PC-3 (cell line): ENCODE measurements around the gene CDC16. TPM values are rescaled to one million over a fixed set of nuclear protein-coding genes. Genes with fewer than 3 reads are reported as not detected.

ENCODE experiments used
- ATAC-seq: fragments of 200-7000 bp; cut with Tn5 transposase; 2 replicates; pipeline ENCODE4 v1.9.1; 2020; ENCODE audit warnings: mild to moderate bottlenecking, moderate library complexity
- BruUV-seq: library from RNA; stranded (reverse); fragments of 400-500 nt; replicated peaks from 2 replicates; lab custom pipeline; 2021; lab: Mats Ljungman, UMichigan
- CTCF ChIA-PET: fragments of 300-600 bp; sonication (Branson Sonifier 250); formaldehyde crosslinking; loops from one replicate; lab custom pipeline; 2022; ENCODE audit warnings: antibody characterized with exemption; lab: Charles Lee
- POLR2A ChIA-PET: fragments of 300-600 bp; sonication (Branson Sonifier 250); formaldehyde crosslinking; loops from one replicate; lab custom pipeline; 2022; ENCODE audit warnings: antibody characterized with exemption; ENCODE audit not compliant: unreplicated experiment; lab: Charles Lee
- DNase-seq: peaks from one replicate; pipeline ENCODE4 v3.0.0-alpha.2; 2015
- H2AFZ ChIP-seq: fragments of 300-600 bp; sonication (generic); 2 replicates; pipeline ENCODE4 v1.6.0; 2016; ENCODE audit warnings: antibody characterized with exemption, low read length
- H3F3A ChIP-seq: fragments of 300-600 bp; sonication (generic); one replicate; pipeline ENCODE4 v1.6.0; 2017; ENCODE audit warnings: antibody characterized with exemption, low read length, control low read depth, mild to moderate bottlenecking; ENCODE audit not compliant: unreplicated experiment
- H3K27ac ChIP-seq: fragments of 300-600 bp; sonication (generic); 2 replicates; pipeline ENCODE4 v1.5.1; 2016; ENCODE audit warnings: mild to moderate bottlenecking, low read length
- H3K27me3 ChIP-seq: fragments of 300-600 bp; sonication (generic); 2 replicates; pipeline ENCODE4 v1.6.1; 2016; ENCODE audit warnings: low read length, mixed read lengths
- H3K36me3 ChIP-seq: fragments of 300-600 bp; sonication (generic); 2 replicates; pipeline ENCODE4 v1.6.1; 2016; ENCODE audit warnings: low read depth, mixed run types, low read length, mixed read lengths
- H3K4me1 ChIP-seq: fragments of 300-600 bp; sonication (generic); 2 replicates; pipeline ENCODE4 v1.5.1; 2016; ENCODE audit warnings: low read length; ENCODE audit not compliant: insufficient read depth
- H3K4me2 ChIP-seq: fragments of 300-600 bp; sonication (generic); 2 replicates; pipeline ENCODE4 v1.6.0; 2016; ENCODE audit warnings: low read length
- H3K4me3 ChIP-seq: fragments of 300-600 bp; sonication (generic); 2 replicates; pipeline ENCODE4 v1.5.1; 2016; ENCODE audit warnings: mild to moderate bottlenecking, low read length, mixed read lengths
- H3K79me2 ChIP-seq: fragments of 300-600 bp; sonication (generic); 2 replicates; pipeline ENCODE4 v1.6.1; 2017; ENCODE audit warnings: low read length, mixed read lengths
- H3K9ac ChIP-seq: fragments of 300-600 bp; sonication (generic); 2 replicates; pipeline ENCODE4 v1.6.0; 2016; ENCODE audit warnings: mild to moderate bottlenecking, low read length
- H3K9me2 ChIP-seq: fragments of 300-600 bp; sonication (generic); replicated peaks from 2 replicates; pipeline ENCODE4 v1.6.1; 2016; ENCODE audit warnings: mixed run types, low read length, mixed read lengths
- H3K9me3 ChIP-seq: fragments of 300-600 bp; sonication (generic); 2 replicates; pipeline ENCODE4 v1.6.1; 2016; ENCODE audit warnings: low read length, mixed read lengths
- H4K20me1 ChIP-seq: fragments of 300-600 bp; sonication (generic); 2 replicates; pipeline ENCODE4 v1.6.1; 2016; ENCODE audit warnings: low read length, mixed read lengths
- CTCF ChIP-seq: fragments of 300-600 bp; sonication (generic); conservative IDR thresholded peaks from 2 replicates; pipeline ENCODE4 v1.5.1; 2017; ENCODE audit warnings: antibody characterized with exemption, low read depth, mild to moderate bottlenecking, low read length
- EZH2 ChIP-seq: fragments of 300-600 bp; sonication (generic); IDR thresholded peaks from one replicate; pipeline ENCODE4 v1.6.1; 2017; ENCODE audit warnings: antibody characterized with exemption, mild to moderate bottlenecking, low read length; ENCODE audit not compliant: unreplicated experiment
- EZH2phosphoT487 ChIP-seq: fragments of 300-600 bp; sonication (generic); IDR thresholded peaks from 2 replicates; pipeline ENCODE4 v1.6.1; 2018; ENCODE audit warnings: mild to moderate bottlenecking, antibody characterized with exemption, low read length, borderline replicate concordance
- intact Hi-C: fragments of 100-400 bp; cut with micrococcal nuclease; formaldehyde crosslinking; loops from 2 replicates; pipeline ENCODE4 v1.9.0; 2023
- total RNA-seq: library from RNA; depleted of rRNA; stranded (reverse); fragments of >200 nt; gene quantifications from 2 replicates; pipeline ENCODE4 v1.2.3, GENCODE V29; 2014

Gene CDC16
- total RNA-seq, 1 experiment from 2014 or later, result 16.0 TPM

- CTCF ChIA-PET, result no interaction called here
- no peaks in the 10 kb centered on the region for H3F3A ChIP-seq
- H3K27me3 ChIP-seq, result no peaks in the 10 kb centered on the region
- no peak overlapping the region for H3K4me3 ChIP-seq
- no TSS peak for BruUV-seq
- H4K20me1 ChIP-seq, result no peaks in the 10 kb centered on the region
- TF ChIP-seq EZH2 (no peak), EZH2phosphoT487 (no peak), CTCF (no peak)
- H3K9me3 ChIP-seq, result no peaks in the 10 kb centered on the region
- H3K4me1 ChIP-seq, result no peaks in the 10 kb centered on the region
- POLR2A ChIA-PET, result no interaction called here
- H3K9ac ChIP-seq, result no peak overlapping the region
- ATAC-seq (no peak), DNase-seq (no peak)
- intact Hi-C loops, result no loop called here
- H2AFZ ChIP-seq, result no peak overlapping the region
- no peaks in the 10 kb centered on the region for H3K9me2 ChIP-seq
- H3K27ac ChIP-seq, result no peak overlapping the region
- H3K4me2 ChIP-seq, result no peak overlapping the region
- H3K36me3 ChIP-seq, result peaks cover 24% of the 10 kb centered on the region
- H3K79me2 ChIP-seq, result no peaks in the 10 kb centered on the region
Measured at GRCh38 chr13:114259374-114259773, 24.7 kb downstream of the CDC16 start.

DNA sequence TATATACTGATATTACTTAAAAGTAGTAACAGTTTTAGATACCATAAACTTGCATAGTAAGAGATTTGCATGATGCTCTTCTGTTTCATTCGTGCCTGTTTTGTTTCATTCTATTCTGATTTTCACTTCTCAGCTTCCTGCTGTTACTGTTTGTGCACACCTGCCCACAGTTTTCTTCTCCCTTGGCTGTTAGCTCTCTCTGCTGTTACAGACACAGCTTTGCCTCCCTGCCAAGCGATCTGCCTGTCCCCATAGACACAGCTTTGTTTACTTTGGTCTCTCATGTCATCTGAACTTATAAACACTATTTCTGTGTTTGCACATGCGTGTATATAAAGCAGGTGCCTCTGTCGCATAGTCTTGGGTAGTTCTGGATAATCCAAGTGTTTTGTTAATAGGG lies 25.3 kb downstream of the CDC16 start:
- H3K4me3 ChIP-seq, result no peak overlapping the region
- CTCF ChIA-PET, result no interaction called here
- no peaks in the 10 kb centered on the region for H3K4me1 ChIP-seq
- POLR2A ChIA-PET, result no interaction called here
- no peaks in the 10 kb centered on the region for H3K27me3 ChIP-seq
- no peaks in the 10 kb centered on the region for H4K20me1 ChIP-seq
- no TSS peak for BruUV-seq
- DNase-seq (no peak), ATAC-seq (no peak)
- no peaks in the 10 kb centered on the region for H3K79me2 ChIP-seq
- intact Hi-C loops, result no loop called here
- TF ChIP-seq EZH2 (no peak), EZH2phosphoT487 (no peak), CTCF (no peak)
- H2AFZ ChIP-seq, result no peak overlapping the region
- peaks cover 29% of the 10 kb centered on the region for H3K36me3 ChIP-seq
- no peak overlapping the region for H3K4me2 ChIP-seq
- no peaks in the 10 kb centered on the region for H3K9me2 ChIP-seq
- no peak overlapping the region for H3K27ac ChIP-seq
- no peaks in the 10 kb centered on the region for H3F3A ChIP-seq
- no peak overlapping the region for H3K9ac ChIP-seq
- H3K9me3 ChIP-seq, result no peaks in the 10 kb centered on the region

DNA sequence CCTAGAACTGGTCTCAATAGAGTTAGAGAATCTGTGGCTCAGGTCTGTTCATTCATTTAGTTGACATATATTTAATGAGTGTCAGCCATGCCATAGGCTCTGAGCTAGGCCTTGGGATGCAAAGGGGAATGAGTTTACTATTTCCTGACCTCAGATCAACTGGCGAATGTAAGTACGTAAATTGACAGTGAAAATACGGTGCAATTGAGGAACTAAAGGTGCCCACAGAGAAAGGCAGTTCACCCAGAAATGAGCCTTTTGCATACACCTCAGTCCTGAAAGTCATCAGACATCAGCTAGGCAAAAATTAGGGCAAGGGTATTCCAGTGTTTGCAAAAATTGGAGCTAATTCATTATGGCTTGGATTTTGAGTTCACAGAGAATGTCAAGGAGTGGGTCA lies 26.1 kb downstream of the CDC16 start:
- Histone ChIP-seq H3K9me3 (no peaks in the 10 kb centered on the region), H2AFZ (no peak overlapping the region), H3K36me3 (peaks cover 37% of the 10 kb centered on the region), H3K27ac (no peak overlapping the region), H3K4me1 (no peaks in the 10 kb centered on the region), H3K27me3 (no peaks in the 10 kb centered on the region), H3K4me3 (no peak overlapping the region), H3K79me2 (no peaks in the 10 kb centered on the region), H4K20me1 (no peaks in the 10 kb centered on the region), H3K9me2 (no peaks in the 10 kb centered on the region), H3K4me2 (no peak overlapping the region), H3F3A (no peaks in the 10 kb centered on the region), H3K9ac (no peak overlapping the region)
- intact Hi-C loops, result no loop called here
- no TSS peak for BruUV-seq
- DNase-seq (no peak), ATAC-seq (no peak)
- ChIA-PET CTCF (no interaction called here), POLR2A (no interaction called here)
- TF ChIP-seq CTCF, result no peak
- TF ChIP-seq EZH2phosphoT487, result no peak
- no peak for TF ChIP-seq EZH2
